ENCODE measurements around the gene RALGAPB. TPM values are rescaled to one million over a fixed set of nuclear protein-coding genes. Genes with fewer than 3 reads are reported as not detected.

RALGAPB gene
- total and polyA plus RNA-seq, 2 of the 13 experiments (the other 11 are each of a cell fraction or from before 2014, with no cell fraction given): 17.6 to 30.6 TPM

DNA sequence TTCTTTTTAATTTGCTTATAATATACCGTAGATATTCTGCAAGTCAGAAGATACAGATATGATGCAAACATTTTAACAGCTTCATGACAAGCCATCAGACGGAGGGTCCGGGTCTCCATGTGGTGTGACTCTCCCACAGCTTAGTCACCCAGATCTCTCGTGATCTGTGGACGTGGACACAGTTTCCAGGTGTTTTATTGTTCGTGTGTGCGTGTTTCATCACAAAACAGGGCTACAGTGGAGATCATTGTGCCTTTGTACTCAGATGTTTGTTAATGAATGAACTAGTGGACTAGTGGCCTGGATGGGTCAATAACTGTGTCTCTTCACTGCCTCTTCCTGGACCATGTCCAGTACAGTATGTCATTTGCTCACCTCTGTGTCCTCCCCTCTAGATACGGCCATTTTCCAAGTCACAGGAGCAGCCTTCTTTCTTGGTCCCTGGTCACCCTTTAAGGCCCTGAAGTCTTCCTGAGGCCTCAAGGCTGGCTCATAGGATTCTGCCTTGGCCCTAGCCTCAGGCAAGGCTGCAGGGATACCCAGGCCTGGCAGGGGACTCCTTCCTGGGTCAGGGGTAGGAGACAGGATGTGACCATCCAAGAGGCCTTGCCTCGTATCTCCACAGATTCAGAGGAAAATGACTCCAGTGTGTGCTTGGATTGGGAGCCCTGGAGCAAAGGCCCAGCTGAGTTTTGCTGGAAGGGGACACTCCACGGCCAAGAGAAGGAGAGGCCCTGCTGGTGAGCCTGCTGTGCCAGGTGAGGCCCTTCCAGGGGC lies 112.9 kb downstream of the RALGAPB start (continued):
- TF ChIP-seq, protein P1, sequence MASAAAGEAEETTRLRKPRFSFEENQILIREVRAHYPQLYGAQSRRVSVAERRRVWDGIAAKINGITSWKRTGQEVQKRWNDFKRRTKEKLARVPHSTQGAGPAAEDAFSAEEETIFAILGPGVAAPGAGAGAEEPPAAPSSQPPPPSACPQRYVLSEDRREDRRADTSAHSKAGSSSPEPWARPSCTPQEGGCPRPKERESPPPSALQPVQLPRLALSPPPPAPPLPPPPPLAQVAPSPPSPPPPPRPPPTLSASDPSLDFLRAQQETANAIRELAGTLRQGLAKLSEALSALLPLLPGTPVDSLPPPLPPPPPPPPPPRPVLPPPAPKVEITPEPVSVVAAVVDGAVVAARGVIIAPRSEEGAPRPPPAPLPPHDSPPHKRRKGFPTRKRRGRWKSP (CRISPR knock-in tag; IDR thresholded peaks at IDR 0.05): peak; percentile 54; the same call in 1 of the 2 replicates
- TF ChIP-seq ZNF543 (CRISPR knock-in tag; IDR thresholded peaks at IDR 0.05) (peak; percentile 92), SALL1 (CRISPR knock-in tag; IDR thresholded peaks at IDR 0.05) (peak; percentile 97), KMT2B (CRISPR knock-in tag; IDR thresholded peaks at IDR 0.05) (peak; percentile 25; the same call in 1 of the 2 replicates), ZNF841 (CRISPR knock-in tag; IDR thresholded peaks at IDR 0.05; ENCODE audit: borderline replicate concordance) (no peak), PHF21A (CRISPR knock-in tag; IDR thresholded peaks at IDR 0.05) (0 out of 2 replicates have a peak, but pooled peaks have one; percentile 37), KLF9 (CRISPR knock-in tag; IDR thresholded peaks at IDR 0.05; ENCODE audit: low read depth) (peak; percentile 66), IKZF1 (IDR thresholded peaks at IDR 0.05) (no peak), ZNF652 (CRISPR knock-in tag; IDR thresholded peaks at IDR 0.05; ENCODE audit: borderline replicate concordance, low read depth) (no peak), NR2C2 (CRISPR knock-in tag; IDR thresholded peaks at IDR 0.05; ENCODE audit: borderline replicate concordance) (peak; percentile 97), ATRX (CRISPR knock-in tag; IDR thresholded peaks at IDR 0.05; ENCODE audit: borderline replicate concordance) (no peak; the same call in 1 of the 2 replicates), CREB1 (IDR thresholded peaks at IDR 0.05) (peak; percentile 52), CREB1 (CRISPR knock-in tag; IDR thresholded peaks at IDR 0.05) (no peak), SMAD9 (CRISPR knock-in tag; IDR thresholded peaks at IDR 0.05) (no peak), ZFP62 (CRISPR knock-in tag; IDR thresholded peaks at IDR 0.05) (no peak), HOXD1 (CRISPR knock-in tag; IDR thresholded peaks at IDR 0.05) (no peak), NONO (IDR thresholded peaks at IDR 0.05) (no peak), NONO (CRISPR knock-in tag; conservative IDR thresholded peaks at IDR 0.05) (peak; percentile 71; the same call in 1 of the 2 replicates), AGO1 (IDR thresholded peaks at IDR 0.05; ENCODE audit: low read depth, low read length, poor library complexity, severe bottlenecking) (no peak), TEAD2 (CRISPR knock-in tag; IDR thresholded peaks at IDR 0.05) (no peak)
- TF ChIP-seq, protein P2, sequence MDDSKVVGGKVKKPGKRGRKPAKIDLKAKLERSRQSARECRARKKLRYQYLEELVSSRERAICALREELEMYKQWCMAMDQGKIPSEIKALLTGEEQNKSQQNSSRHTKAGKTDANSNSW (CRISPR knock-in tag; IDR thresholded peaks at IDR 0.05; ENCODE audit: borderline replicate concordance): no peak
- TF ChIP-seq, protein P3, sequence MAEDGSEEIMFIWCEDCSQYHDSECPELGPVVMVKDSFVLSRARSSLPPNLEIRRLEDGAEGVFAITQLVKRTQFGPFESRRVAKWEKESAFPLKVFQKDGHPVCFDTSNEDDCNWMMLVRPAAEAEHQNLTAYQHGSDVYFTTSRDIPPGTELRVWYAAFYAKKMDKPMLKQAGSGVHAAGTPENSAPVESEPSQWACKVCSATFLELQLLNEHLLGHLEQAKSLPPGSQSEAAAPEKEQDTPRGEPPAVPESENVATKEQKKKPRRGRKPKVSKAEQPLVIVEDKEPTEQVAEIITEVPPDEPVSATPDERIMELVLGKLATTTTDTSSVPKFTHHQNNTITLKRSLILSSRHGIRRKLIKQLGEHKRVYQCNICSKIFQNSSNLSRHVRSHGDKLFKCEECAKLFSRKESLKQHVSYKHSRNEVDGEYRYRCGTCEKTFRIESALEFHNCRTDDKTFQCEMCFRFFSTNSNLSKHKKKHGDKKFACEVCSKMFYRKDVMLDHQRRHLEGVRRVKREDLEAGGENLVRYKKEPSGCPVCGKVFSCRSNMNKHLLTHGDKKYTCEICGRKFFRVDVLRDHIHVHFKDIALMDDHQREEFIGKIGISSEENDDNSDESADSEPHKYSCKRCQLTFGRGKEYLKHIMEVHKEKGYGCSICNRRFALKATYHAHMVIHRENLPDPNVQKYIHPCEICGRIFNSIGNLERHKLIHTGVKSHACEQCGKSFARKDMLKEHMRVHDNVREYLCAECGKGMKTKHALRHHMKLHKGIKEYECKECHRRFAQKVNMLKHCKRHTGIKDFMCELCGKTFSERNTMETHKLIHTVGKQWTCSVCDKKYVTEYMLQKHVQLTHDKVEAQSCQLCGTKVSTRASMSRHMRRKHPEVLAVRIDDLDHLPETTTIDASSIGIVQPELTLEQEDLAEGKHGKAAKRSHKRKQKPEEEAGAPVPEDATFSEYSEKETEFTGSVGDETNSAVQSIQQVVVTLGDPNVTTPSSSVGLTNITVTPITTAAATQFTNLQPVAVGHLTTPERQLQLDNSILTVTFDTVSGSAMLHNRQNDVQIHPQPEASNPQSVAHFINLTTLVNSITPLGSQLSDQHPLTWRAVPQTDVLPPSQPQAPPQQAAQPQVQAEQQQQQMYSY (CRISPR knock-in tag; IDR thresholded peaks at IDR 0.05): no peak
- TF ChIP-seq, protein P4, sequence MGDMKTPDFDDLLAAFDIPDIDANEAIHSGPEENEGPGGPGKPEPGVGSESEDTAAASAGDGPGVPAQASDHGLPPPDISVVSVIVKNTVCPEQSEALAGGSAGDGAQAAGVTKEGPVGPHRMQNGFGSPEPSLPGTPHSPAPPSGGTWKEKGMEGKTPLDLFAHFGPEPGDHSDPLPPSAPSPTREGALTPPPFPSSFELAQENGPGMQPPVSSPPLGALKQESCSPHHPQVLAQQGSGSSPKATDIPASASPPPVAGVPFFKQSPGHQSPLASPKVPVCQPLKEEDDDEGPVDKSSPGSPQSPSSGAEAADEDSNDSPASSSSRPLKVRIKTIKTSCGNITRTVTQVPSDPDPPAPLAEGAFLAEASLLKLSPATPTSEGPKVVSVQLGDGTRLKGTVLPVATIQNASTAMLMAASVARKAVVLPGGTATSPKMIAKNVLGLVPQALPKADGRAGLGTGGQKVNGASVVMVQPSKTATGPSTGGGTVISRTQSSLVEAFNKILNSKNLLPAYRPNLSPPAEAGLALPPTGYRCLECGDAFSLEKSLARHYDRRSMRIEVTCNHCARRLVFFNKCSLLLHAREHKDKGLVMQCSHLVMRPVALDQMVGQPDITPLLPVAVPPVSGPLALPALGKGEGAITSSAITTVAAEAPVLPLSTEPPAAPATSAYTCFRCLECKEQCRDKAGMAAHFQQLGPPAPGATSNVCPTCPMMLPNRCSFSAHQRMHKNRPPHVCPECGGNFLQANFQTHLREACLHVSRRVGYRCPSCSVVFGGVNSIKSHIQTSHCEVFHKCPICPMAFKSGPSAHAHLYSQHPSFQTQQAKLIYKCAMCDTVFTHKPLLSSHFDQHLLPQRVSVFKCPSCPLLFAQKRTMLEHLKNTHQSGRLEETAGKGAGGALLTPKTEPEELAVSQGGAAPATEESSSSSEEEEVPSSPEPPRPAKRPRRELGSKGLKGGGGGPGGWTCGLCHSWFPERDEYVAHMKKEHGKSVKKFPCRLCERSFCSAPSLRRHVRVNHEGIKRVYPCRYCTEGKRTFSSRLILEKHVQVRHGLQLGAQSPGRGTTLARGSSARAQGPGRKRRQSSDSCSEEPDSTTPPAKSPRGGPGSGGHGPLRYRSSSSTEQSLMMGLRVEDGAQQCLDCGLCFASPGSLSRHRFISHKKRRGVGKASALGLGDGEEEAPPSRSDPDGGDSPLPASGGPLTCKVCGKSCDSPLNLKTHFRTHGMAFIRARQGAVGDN (CRISPR knock-in tag; IDR thresholded peaks at IDR 0.05): peak; percentile 91
